GM18951 (cell line): ENCODE results near the gene ZNF213.
A peak's percentile ranks its signal among the peaks of the same experiment; 100 is the strongest.

Source experiments
- POLR2A ChIP-seq: IDR thresholded peaks from 4 replicates; pipeline ENCODE4 v1.6.1; 2011; ENCODE audit warnings: mild to moderate bottlenecking; ENCODE audit not compliant: insufficient read length, insufficient read depth; ENCODE audit errors: extremely low read depth
- in situ Hi-C: fragments of 300-500 bp; cut with MboI; formaldehyde crosslinking; loops from one replicate; pipeline ENCODE4 v1.12.0; 2022; ENCODE audit warnings: low sequenced_read_pairs, mixed read lengths, inconsistent platforms; ENCODE audit not compliant: unreplicated experiment

Gene ZNF213

DNA sequence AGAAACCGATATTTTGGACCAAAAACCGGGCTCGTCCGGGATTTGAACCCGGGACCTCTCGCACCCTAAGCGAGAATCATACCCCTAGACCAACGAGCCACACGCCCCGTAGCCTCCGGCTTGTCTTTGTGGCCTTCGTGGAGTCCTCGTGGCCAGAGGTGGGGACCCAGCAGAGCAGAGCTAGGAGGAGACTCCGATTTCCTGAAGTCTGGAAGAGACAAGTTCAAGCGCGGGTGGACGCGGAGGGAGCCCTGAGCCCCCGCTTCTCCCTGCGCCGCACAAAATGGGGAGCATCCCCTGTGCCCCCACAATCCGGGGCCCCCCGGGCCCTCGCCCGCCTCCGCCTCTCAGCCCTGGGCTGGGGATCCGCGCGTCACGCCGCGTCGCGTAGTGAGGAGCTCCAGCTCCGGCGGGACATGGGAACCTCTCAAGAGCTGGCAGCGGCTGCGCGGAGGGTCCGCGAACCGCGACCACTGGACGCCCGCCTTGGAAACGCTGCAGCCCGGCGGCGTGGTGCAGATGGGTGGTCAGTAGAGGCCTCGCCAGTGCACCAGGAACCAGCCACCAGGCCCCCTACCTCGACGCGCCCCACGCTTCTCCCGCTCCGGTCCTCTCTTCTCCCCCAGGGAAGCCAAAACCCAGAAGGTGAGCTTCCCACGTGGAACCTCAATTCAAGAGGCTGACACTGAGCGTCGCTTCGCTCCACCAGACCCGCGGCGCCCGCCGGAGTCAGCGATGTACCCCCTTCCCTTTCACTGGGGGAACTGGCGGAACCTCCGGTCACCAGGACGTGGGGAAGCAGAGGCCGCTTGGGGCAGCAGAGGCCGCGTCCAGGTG, 48.0 kb downstream of the ZNF213 start:
- in situ Hi-C loops: no loop called here
- TF ChIP-seq POLR2A: no peak

DNA sequence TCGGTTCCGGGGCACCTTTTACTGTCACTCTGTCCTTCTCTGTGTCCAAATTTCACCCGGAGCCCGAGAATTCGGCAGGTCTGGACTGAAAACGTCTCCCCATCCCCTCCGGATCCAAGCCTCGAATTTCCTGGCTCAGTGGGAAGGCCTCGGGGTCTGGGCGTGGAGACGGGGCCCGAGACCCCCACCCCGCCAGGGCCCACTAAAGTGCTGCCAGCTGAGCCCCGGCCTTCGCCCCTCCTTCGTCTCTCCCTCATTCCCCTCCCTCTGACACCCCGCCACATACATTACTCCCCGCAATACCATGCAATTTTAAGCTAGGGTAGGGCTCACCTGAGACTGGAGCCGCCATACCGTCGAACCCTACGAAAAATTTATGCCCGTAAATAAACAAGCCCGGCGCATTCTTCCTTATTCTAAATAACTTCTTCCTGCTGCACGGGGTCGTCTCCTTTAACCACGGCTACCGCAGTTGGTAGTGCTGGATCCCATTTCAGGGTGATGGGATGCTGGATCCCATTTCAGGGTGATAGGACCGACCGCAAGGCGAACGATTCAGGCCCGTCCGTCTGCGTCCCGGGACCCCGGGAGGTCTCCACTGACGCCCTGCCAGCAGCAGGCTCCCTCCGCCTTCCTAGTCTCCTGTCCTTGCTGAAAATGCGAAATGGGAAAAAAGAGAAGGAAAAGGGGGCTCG, 48.8 kb downstream of the ZNF213 start:
- TF ChIP-seq POLR2A: no peak
- in situ Hi-C loops: no loop called here

DNA sequence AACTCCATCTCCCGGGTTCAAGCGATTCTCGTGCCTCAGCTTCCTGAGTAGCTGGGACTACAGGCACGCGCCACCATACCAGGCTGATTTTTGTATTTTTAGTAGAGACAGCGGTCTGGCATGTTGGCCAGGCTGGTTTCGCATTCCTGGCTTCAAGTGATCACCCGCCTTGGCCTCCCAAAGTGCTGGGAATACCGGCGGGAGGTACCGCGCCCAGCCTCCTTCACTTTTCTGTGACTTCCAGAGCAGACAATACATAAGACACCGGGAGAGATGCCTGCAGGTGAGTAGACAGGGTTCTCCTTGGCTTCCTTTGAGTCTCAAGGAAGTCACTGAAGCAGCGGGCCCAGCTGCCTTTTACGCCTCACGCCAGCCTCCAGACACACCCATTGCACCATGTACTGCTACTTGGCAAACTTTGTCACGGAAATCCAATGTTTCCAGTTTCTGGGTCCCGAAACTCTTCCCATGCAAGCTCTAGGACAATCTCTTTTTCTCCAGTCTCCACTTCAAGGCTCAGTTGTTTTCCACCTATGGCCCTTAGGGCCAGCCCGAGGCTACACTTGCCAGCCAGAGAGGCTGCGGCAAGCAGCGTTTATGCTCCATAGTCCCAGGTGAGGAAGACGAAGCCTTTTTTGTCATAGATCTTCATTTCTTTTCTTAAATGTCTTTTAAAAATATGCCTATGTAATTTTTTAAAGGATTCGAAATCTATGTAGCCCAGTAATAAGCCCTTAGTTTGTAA, 52.3 kb downstream of the ZNF213 start:
- TF ChIP-seq POLR2A: no peak
- in situ Hi-C loops: no loop called here

DNA sequence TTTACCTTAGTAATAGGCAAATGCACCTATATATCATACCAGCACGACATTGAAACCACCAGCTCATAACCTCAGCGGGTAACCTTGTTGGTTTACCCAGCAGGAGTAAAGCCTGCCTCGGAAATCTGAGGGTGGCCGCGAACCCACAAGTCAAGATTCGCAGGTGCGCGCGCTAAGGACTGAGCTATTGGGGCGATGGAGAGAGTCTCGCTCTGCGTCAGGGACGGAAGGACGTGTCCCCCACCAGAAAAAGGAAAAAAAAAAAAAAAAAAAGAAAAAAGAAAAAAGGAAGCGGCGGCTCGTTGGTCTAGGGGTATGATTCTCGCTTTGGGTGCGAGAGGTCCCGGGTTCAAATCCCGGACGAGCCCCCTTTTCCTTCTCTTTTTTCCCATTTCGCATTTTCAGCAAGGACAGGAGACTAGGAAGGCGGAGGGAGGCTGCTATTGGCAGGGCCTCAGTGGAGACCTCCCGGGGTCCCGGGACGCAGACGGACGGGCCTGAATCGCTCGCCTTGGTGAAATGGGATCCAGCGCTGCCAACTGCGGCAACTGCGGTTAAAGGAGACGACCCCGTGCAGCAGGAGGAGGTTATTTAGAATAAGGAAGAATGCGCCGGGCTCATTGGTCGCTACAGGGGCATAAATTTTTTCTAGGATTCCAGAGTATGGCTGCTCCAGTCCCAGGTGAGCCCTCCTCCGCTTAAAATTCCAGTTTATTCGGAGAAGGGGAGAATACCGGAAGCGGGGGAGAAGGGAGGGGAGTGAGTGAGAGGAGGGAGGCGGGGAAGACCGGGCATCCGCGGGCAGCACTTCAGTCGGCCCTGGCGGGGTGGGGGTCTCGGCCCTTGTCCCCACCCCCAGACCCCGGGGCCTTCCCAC, 53.2 kb downstream of the ZNF213 start, which contains the start of gene OR1F1:
OR1F1 (plus strand) TSS at position 407 of the 877 bp plus-strand sequence.
- TF ChIP-seq POLR2A: no peak
- in situ Hi-C loops: no loop called here

DNA sequence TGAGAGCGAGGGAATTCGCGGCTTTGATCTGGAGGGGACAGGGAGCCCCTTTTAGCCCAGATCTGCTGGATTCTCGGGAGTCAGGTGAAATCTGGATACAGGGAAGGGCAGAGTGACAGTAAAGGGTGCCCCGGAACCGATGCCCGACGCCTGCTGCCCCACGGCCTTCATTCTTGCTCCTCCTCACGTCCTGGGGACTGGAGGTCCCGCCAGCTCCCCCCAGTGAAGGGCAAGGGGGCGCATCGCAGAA, 53.8 kb downstream of the ZNF213 start:
- TF ChIP-seq POLR2A: no peak
- in situ Hi-C loops: no loop called here

DNA sequence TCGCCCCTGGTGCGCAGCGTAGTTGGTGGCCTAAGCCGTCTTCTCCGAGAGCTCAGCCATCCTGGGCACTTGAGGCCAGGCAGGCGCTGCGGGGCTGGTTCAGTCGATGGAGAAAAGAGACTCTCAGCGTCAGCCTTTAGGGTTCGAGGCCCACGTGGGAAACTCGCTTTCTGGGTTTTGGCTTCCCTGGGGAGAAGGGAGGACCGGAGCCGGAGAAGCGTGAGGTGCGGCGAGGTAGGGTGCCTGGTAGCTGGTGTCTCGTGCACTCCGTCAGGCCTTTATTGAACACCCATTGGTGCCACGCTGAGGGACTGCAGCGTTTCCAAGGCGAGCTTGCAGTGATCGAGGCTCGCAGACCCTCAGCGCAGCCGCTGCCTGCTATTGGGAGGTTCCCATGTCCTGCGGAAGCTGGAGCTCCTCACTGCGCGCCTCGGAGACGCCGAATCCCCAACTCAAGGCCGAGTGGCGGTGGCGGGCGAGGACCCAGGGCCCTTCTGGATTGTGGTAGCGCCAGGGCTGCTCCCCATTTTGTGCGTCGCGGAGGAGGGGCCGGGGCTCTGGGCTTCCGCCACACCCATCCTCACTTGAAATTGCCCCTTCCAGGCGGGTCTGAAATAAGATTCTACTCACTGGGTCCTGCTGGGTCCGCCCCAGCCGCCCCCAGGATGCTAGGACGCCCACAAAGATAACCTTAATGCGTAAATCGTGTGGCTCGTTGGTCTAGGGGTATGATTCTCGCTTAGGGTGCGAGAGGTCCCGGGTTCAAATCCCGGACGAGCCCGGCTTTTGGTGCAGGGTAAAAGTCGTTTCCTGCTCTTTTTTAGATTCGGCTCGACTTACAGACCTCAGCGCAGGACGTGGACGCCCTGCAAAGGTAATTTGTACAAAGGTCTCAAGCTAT, 54.3 kb downstream of the ZNF213 start:
- TF ChIP-seq POLR2A: peak; percentile 40
- in situ Hi-C loops: no loop called here

DNA sequence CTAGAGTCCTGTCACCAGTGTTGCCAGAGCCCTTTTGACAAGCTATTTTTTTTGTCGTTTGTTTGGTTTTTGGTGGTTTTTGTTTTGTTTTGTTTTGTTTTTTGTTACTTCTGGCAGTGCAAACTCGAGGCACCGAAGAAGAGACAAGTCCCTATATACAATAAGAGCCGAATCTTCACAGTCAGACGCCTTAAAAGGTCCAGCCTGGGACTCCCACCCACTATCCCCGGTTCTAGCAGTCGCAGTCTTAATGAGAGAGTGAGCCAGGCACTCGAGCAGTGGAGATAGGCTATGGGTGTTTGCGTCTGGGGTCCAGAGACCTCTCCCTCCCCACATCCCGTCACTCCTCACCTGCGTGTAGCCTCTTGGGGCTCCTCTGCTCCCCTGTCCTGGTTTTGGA, 55.0 kb downstream of the ZNF213 start:
- in situ Hi-C loops: no loop called here
- TF ChIP-seq POLR2A: no peak

DNA sequence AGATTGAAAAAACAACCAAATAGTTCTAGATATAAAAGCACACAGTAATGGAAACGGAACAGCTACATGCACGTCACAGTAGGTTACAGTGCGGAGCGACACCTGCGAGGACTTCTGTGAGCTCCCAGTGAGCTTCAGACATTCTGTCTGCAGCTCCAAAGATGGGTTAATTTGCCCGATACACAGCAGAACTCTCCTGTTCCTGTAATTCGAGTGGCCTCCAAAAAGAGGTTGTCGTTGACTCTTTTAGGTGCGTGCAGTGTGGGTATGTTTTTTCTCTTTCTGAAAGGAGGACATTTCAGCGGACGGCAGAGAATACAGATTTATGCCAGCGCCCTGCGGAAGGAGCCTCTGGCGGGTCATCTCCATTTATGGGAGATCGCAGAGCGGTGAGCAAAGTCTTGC, 56.1 kb downstream of the ZNF213 start:
- in situ Hi-C loops: no loop called here
- no peak for TF ChIP-seq POLR2A
